MCF 10A (cell line): ENCODE measurements around the gene PTPRM. TPM values are rescaled to one million over a fixed set of nuclear protein-coding genes. Genes with fewer than 3 reads are reported as not detected.

ENCODE experiments used
- BruUV-seq: library from RNA; stranded (reverse); fragments of 400-500 nt; replicated peaks from 2 replicates; lab custom pipeline; 2021; lab: Mats Ljungman, UMichigan
- CTCF ChIA-PET: fragments of 300-600 bp; sonication (Branson Sonifier 250); formaldehyde crosslinking; extraction: SDS; loops from one replicate; lab custom pipeline; 2021; ENCODE audit warnings: antibody characterized with exemption, inconsistent platforms; lab: Yijun Ruan, JAX
- POLR2A ChIA-PET: fragments of 300-600, 350-650 bp; sonication (Branson Sonifier 250); formaldehyde crosslinking; extraction: SDS; loops from one replicate; lab custom pipeline; 2020; ENCODE audit warnings: antibody characterized with exemption, inconsistent platforms; lab: Yijun Ruan, JAX
- DNase-seq: peaks from one replicate; pipeline ENCODE4 v3.0.0-alpha.2; 2018; ENCODE audit not compliant: unreplicated experiment
- H3K27ac Mint-ChIP-seq: one replicate; pipeline ENCODE4 v1.8.0; 2022; ENCODE audit warnings: mild to moderate bottlenecking, low read depth, mixed read lengths; ENCODE audit not compliant: unreplicated experiment
- H3K27me3 Mint-ChIP-seq: one replicate; pipeline ENCODE4 v1.8.0; 2022; ENCODE audit warnings: mixed read lengths; ENCODE audit not compliant: insufficient read depth, unreplicated experiment
- H3K36me3 Mint-ChIP-seq: one replicate; pipeline ENCODE4 v1.8.0; 2022; ENCODE audit warnings: mild to moderate bottlenecking, moderate library complexity, mixed read lengths; ENCODE audit not compliant: insufficient read depth, unreplicated experiment
- H3K4me1 Mint-ChIP-seq: one replicate; pipeline ENCODE4 v1.8.0; 2022; ENCODE audit warnings: mixed read lengths; ENCODE audit not compliant: insufficient read depth, unreplicated experiment
- H3K4me3 Mint-ChIP-seq: one replicate; pipeline ENCODE4 v1.8.0; 2022; ENCODE audit warnings: mild to moderate bottlenecking, moderate library complexity, mixed read lengths; ENCODE audit not compliant: unreplicated experiment
- H3K9me3 Mint-ChIP-seq: one replicate; pipeline ENCODE4 v1.8.0; 2022; ENCODE audit warnings: mixed read lengths; ENCODE audit not compliant: unreplicated experiment
- intact Hi-C: fragments of 100-400 bp; cut with micrococcal nuclease; formaldehyde crosslinking; loops from 2 replicates; pipeline ENCODE4 v1.14.1; 2022
- total RNA-seq: library from RNA; stranded (reverse); gene quantifications from 2 replicates; pipeline ENCODE4 v1.2.3, GENCODE V29; 2022
- TF ChIP-seq, protein P1 (sequence below): fragments of 200-600 bp; IDR thresholded peaks from one replicate; pipeline ENCODE4 v1.8.0; 2022; ENCODE audit warnings: antibody characterized with exemption, mild to moderate bottlenecking; ENCODE audit not compliant: unreplicated experiment

The PTPRM gene
- total RNA-seq, 1 experiment from 2014 or later, result 82.8 TPM

DNA sequence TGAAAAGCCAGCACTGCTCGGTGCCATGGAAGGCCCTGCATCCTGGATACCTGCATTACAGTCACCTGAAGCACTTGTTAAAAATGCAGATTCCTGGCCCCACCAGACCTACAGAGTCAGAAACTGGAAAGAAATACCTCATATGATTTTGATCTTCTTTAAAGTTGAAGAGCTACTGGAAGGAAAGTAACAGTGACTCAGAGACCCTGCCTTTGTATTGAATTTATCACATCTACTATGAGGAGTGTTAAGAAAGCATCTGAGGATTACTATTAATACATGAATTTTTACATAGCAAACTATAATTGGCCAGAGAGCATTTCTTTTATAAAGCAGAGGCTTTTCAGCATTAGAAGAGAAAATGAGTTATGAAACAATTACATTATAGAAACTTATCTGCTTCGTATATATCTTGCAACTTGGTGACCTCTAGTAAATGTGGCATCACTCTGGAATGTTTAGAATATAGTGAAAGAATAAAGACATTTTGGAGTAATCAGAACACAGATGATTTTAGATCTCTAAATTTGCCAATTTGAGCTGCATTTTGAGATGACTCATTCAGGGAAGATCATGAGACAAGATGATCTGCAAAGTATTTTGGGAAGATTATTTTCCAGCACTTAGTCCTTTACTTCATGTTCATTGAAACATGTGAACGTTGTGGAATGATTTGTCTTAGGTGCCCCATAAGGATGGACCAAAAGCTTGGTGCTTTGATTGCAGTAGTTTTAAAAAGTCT is 12.2 kb downstream of the PTPRM start:
- no peak overlapping the region for H3K4me3 Mint-ChIP-seq
- TF ChIP-seq, protein P1, sequence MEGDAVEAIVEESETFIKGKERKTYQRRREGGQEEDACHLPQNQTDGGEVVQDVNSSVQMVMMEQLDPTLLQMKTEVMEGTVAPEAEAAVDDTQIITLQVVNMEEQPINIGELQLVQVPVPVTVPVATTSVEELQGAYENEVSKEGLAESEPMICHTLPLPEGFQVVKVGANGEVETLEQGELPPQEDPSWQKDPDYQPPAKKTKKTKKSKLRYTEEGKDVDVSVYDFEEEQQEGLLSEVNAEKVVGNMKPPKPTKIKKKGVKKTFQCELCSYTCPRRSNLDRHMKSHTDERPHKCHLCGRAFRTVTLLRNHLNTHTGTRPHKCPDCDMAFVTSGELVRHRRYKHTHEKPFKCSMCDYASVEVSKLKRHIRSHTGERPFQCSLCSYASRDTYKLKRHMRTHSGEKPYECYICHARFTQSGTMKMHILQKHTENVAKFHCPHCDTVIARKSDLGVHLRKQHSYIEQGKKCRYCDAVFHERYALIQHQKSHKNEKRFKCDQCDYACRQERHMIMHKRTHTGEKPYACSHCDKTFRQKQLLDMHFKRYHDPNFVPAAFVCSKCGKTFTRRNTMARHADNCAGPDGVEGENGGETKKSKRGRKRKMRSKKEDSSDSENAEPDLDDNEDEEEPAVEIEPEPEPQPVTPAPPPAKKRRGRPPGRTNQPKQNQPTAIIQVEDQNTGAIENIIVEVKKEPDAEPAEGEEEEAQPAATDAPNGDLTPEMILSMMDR, result no peak
- ChIA-PET CTCF (interaction anchor here (0.6 to 1.5 kb wide), 6 partner anchors 12 to 811 kb away, joined by 3 to 5 read pairs (median 3); partner anchors contain the start of gene PTPRM), POLR2A (interaction anchor here (0.6 to 1.6 kb wide), 4 partner anchors 12 to 359 kb away, joined by 3 to 5 read pairs (median 4); no protein-coding TSS in a partner anchor)
- no TSS peak for BruUV-seq
- no peak overlapping the region for H3K27ac Mint-ChIP-seq
- no peaks in the 10 kb centered on the region for H3K36me3 Mint-ChIP-seq
- peaks cover 26% of the 10 kb centered on the region for H3K4me1 Mint-ChIP-seq
- no peaks in the 10 kb centered on the region for H3K9me3 Mint-ChIP-seq
- no peak for DNase-seq
- intact Hi-C loops, result no loop called here
- H3K27me3 Mint-ChIP-seq, result no peaks in the 10 kb centered on the region

DNA sequence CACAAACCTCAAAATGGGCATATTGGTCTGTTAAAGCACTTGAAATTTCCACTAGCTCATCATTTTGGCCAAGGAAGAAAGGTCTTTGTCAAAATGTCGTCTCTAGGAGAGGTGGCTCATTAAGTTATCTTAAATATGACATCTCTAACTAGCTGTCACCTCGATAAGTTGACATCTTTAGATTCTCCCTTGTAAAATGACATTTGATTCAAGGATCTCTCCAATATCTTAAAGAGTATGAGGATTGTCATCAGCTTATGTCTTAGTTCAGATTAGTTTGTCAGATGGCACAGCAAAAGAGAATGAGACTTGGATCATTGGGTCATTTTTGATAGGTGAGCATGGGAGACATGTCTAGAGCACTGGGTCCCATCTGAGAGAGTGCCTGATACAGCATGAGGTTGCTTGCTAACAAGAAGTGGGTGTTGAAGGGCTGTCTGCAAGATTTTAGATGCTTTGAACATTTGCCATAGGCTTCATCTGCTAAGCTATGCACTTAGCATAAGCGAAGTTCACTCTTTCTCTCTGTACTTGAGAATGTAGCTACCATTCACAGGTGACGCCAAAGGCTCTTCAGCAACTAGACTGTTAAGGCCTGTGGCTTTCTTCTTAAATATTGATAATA is 12.9 kb downstream of the PTPRM start:
- Mint-ChIP-seq H3K27me3 (no peaks in the 10 kb centered on the region), H3K27ac (no peak overlapping the region)
- intact Hi-C loops, result no loop called here

DNA sequence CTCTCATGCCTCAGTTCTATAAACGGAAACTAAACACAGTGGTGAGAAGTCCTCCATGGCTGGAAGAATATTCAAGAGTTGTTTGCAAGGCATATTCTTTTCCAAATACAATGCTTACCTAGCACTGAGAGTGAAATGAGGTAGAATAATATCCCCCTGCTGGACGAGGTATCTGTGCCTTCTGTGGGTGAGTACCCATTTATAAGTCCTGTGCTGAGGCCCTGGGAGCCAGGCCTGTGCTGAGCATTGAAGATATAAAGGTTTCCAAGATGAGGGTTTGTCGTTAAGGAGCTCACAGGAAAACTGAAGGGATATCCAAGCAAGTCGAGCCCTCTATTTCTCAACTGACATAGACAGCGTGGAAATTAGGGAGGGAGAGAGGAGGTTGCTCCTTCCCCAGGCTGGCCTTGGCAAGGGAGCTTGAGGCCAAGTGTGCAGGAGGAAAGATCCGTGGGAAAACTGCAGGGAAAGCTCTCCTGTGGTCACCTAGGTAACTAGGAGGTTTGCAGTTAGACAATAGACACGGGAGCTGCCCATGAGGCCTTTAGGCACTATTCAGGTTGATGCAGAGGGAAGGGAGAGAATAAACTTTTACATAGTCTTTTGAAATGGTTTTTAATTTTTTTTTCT is 17.6 kb downstream of the PTPRM start:
- H3K4me1 Mint-ChIP-seq, result peaks cover 7% of the 10 kb centered on the region
- TF ChIP-seq, protein P1, result no peak
- intact Hi-C loops, result no loop called here
- no peaks in the 10 kb centered on the region for H3K27me3 Mint-ChIP-seq
- no peak for DNase-seq
- BruUV-seq, result no TSS peak
- H3K4me3 Mint-ChIP-seq, result no peak overlapping the region
- no peaks in the 10 kb centered on the region for H3K36me3 Mint-ChIP-seq
- no peaks in the 10 kb centered on the region for H3K9me3 Mint-ChIP-seq
- H3K27ac Mint-ChIP-seq, result no peak overlapping the region
- ChIA-PET POLR2A (no interaction called here), CTCF (interaction anchor here (0.7 kb wide), 1 partner anchor 705 kb away, joined by 3 read pairs; no protein-coding TSS in a partner anchor)

More for the DNA sequence above, 12.9 kb downstream of the PTPRM start:
- Mint-ChIP-seq H3K4me1 (peaks cover 27% of the 10 kb centered on the region), H3K9me3 (no peaks in the 10 kb centered on the region), H3K36me3 (no peaks in the 10 kb centered on the region), H3K4me3 (no peak overlapping the region)
- CTCF ChIA-PET, result interaction anchor here (0.6 to 1.5 kb wide), 4 partner anchors 13 to 325 kb away, joined by 3 to 5 read pairs (median 3); partner anchors contain the start of gene PTPRM
- no peak for DNase-seq
- TF ChIP-seq, protein P1, result no peak
- BruUV-seq, result no TSS peak
- POLR2A ChIA-PET, result interaction anchor here (0.6 to 1.6 kb wide), 5 partner anchors 12 to 359 kb away, joined by 3 to 5 read pairs (median 3); no protein-coding TSS in a partner anchor

DNA sequence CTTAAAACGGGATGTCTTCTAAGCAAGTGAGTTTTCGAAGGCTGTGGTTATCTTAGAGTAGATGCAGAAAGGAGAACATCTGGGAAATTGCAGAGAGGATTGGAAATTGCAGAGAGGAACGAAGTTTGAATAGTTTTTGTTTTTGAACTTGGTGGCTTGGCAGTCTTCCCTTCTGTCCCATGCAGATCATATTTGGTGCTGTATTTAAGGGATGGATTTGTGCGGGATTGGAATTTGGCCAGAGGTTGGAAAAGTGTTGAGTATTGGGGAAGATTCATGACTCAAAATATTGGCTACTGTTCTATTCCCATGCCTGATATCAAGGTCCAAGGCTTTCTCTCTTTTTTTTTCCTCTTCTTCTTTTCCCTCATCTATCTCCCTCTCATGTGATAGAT is 18.2 kb downstream of the PTPRM start:
- Mint-ChIP-seq H3K27ac (no peak overlapping the region), H3K4me1 (peaks cover 6% of the 10 kb centered on the region), H3K36me3 (no peaks in the 10 kb centered on the region), H3K4me3 (no peak overlapping the region), H3K27me3 (no peaks in the 10 kb centered on the region), H3K9me3 (no peaks in the 10 kb centered on the region)
- DNase-seq, result no peak
- TF ChIP-seq, protein P1, result no peak
- intact Hi-C loops, result no loop called here
- no TSS peak for BruUV-seq
- POLR2A ChIA-PET, result no interaction called here
- CTCF ChIA-PET, result no interaction called here
